Inferior parietal cortex (tissue), 1 donor: ENCODE measurements around the gene IFI27L2.

Experiments
- DNase-seq: peaks from one replicate; pipeline ENCODE4 v3.0.0-alpha.2; 2016; ENCODE audit errors: extremely low spot score

Gene IFI27L2

DNA sequence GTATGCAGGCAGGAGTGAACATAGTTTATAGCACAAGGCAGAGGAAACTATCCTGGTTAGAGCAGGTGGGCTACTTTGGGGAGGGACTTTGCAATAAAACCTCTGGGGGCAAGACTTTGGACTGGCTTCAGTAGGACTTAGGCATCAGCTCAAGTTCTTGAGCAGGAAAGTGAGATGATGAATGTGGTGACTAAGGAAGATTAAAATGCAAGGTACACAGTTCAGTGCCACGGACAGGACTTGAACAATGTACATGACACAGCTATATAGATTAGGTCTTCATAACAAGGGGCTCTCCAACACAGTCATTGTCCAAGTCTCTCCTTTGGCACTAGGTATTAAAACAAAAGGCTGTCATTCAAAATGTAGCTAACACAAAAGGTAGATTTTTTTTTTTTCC, 23.3 kb upstream of the IFI27L2 start:
- no peak for DNase-seq

DNA sequence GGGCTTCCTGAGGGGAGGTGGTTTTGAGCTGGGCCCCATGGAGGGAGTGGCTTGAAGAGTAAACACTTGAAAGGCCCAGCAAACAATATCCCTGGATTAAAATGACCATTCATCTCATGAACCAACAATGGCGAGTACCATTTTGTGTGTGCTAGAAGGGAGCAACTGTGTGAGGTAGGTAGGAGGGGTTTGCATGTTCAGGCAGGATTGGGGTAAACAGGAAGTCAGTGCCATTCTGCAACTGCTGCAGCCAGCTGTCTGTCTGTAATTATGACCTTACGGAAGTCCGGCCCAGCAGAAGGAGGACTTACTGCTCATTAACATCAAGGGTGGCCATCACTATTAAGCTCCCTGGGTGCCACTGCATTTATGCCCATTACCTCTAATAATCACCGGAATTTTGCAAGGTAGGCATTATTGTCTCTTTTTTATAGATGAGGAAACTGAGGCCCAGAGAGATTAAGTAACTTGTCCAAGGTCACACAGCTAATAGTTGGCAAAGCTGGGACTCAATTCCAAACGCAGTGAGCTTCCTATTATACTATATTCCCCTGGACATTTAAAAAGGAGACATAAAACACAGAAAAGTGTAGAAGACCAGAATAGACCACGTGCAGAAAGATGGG, 16.6 kb upstream of the IFI27L2 start:
- DNase-seq = no peak

DNA sequence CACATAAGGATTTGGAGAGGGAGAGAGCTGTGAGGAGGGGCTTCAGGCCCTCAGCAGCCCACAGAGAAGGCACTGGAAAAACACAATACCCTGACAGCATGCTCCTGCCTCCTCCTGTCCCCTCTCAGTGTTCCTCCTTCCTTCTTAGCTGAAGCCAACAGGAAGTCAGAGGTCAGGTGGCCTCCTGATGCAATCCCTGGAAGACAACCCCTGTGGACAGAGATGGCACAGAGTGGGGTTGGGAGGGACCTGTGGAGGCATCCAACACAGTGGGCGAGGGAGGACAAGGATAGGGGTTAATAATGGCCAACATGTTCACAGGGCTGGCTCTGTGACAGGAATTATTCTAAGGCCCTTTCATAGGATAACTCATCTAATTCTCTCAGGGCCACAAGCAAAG, 15.4 kb upstream of the IFI27L2 start:
- DNase-seq = no peak

DNA sequence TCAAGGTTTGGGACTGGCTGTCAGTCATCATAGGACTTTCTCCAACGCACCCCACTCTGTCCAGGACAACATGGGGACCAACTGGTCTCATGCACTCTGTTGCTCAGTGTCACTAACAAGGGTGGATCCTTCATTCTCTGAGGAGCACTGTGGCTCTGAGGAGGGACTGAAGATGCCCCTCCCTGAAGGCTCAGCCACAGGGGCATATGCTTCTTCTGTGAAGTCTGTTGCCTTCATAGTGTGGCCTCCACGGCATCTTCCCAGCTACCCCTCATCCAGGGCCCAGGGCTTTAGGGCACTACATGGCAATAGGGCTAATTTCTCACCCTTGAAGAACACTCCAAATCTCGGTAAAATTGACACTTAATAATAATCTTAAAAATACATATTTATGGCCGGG, 14.3 kb upstream of the IFI27L2 start:
- no peak for DNase-seq

DNA sequence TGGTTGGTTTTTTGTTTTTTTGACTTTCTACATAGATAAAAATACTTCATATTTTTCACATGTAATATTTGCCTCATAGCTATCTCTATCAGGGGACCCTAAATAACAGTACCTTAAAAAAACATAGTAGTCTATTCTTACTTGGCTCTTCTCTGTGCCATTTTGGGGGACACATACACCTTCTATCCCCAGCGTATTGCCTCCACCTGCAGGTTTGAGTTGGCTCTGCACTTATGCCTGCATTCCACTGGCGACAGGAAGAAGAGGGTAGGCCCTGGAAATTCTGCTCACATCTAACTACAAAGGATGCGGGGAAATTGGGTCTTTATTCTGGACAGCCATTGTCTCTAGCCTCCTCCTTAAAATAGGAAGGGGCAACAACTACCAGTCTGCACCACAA, 13.8 kb upstream of the IFI27L2 start:
- DNase-seq = no peak

DNA sequence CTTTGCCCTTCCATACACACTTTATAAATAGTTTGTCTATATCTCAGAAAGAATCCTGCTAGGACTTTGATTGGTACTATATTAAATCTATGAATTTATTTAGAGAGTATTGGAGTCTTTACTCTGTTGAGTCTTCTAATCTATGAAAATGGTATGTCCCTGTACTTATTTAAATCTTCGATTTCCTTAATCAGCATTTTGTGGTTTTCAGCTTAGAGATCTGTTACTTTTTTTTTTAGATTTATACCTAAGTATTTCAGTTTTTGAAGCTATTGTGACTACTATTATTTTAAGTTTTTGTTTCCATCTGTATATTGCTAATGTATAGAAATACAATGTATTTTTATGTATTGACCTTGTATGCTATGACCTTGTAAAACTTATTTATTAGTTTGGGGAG, 13.4 kb upstream of the IFI27L2 start:
- DNase-seq = no peak

DNA sequence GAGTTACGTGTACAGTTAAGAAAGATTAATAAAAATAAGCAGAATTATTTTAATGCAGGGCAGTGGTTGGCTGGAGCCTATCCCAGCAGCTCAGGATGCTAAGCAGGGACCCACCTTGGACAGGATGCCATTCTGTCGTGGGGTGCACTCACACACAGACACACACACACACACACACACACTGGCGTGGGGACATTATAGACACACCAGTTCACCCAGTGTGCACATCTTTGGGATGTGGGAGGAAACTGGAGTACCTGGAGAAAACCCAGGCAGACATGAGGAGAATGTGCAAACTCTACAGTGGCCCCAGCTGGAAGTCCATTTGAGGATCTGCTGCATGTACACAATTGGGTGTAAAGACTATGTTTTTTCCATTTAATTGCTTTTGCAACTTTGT, 12.8 kb upstream of the IFI27L2 start:
- DNase-seq = no peak

DNA sequence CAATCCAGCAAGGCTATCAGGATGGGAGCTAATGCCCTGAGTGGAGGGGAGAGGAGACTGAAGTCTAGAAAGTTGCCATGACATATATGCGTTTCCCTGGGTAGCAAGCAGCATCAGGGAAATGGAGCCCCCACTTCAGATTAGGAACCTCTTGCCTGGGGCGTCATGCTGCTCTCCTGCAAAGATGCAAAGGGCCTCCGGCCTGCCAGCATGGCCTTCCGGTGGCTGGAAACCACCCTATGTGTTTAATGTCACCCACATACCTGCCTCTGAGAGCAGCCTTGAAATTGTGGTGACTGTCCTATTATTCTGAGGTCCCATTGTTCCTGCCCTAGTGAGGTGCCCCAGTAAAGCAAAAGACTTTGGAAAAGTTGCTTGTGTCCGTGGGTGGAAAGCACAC, 10.0 kb upstream of the IFI27L2 start:
- no peak for DNase-seq

DNA sequence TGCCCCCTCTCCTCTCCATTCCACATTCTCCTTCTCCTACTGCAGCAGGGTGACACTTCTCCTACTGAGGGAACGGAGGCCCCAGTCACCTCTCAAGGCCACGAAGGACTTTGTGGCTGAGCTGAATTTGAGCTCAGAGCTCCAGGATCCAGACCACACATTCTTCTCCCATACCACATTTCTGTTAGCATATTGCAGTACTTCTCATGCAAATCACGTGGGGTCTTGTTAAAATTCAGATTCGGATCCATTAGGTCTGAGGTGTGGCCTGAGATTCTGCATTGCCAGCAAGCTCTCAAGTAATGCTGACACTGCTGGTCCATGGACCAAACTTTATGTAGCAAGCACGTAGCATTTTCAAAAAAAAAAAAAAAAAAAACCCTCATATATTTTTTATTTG, 9.6 kb upstream of the IFI27L2 start:
- DNase-seq = no peak

DNA sequence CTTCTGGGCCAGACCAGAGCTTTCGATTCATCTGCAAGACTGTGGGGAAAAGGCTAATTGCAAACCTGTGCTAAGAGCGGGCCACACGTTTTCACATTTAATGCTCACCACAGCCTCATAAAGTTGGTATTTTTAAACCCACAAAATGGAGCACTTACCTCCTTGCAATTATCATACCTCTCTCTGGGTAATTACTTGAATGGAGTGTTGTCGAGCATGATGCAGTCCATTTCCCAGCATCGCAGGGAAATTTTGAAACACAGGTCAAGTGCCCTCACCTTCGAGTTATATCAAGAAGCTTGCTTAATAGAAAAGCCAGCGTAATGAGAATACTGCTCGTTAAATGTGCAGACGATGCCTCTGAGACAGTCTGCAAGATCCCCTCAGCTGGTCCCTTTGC, 8.8 kb upstream of the IFI27L2 start:
- DNase-seq = no peak

DNA sequence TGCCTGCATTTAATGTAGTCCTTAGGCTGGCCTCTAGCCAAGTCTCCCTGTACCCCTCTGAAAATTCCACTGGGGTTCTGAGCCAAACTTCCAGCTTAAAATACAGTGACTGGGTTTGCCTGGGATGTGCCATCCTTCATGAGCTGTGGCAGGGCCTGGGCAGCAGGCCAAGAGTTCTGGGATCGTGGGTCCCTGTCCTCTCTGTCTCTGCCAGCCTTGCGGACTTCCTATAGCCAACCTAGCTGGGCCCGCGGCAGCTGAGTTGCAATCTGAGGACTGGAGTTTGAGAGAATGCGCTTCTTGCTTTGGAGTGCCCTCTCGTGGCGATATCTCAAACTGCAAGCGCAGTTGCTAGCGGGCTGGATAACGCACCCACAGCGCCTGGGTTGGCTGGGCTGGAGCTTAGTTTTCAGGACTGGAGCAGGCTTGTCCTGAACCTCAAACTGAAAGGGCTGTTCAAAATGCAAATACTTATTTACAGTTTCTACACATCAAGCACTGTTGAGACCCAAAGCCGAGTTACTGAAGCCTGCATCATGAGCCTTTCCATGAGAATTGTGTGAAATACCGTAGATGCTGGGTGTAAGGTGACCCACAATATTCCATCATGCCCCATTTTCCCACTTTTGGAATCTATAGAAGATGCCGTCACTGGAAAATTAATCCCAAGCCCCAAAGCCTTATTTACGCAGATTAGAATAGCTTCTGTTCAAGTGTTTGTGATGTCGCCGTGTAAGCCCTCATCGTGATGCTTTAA, 7.3 kb upstream of the IFI27L2 start:
- peak; percentile 96 for DNase-seq

DNA sequence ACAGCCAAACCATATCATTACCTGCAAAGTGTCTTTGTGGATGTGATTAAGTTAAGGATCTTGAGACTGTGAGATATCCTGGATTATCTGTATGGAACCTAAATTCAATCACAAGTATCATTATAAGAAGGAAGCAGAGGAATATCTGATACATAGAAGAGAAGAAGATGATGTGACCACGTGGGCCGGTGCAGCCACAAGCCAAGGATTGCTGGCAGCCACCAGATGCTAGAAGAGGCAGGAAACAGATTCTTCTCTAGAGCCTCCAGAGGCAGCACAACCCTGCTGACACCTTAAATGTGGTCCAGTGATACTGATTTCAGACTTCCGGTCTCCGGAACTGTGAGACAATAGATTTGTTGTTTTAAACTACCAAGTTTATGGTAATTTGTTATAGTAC, 6.1 kb upstream of the IFI27L2 start:
- DNase-seq = no peak

DNA sequence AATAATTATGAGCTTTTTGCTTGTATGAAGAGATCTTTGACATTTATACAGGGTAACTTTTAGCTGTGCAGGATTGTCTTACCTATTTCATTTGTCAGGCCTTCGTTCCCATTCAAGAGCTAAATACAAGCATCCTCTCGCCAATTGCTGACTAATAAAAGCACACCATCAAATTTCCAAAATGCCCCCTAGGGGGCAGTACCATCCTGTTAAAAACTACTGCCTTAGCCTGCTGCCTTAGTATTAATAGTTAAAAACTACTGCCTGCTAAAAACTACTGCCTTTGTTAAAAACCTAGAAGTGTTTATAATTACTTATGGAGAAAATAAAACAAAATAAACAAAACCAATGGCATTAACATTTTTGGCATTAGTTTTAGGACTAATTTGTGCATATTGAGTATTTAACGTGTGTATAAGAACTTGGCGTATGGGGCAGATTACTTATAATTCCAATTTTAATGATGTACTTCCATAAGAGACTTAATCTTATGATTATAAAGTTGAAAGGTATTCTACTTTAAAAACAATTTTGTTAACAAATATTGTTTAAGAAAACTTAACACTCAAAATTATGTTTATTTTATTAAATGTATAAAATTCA, 3.0 kb upstream of the IFI27L2 start:
- DNase-seq = peak; percentile 93

DNA sequence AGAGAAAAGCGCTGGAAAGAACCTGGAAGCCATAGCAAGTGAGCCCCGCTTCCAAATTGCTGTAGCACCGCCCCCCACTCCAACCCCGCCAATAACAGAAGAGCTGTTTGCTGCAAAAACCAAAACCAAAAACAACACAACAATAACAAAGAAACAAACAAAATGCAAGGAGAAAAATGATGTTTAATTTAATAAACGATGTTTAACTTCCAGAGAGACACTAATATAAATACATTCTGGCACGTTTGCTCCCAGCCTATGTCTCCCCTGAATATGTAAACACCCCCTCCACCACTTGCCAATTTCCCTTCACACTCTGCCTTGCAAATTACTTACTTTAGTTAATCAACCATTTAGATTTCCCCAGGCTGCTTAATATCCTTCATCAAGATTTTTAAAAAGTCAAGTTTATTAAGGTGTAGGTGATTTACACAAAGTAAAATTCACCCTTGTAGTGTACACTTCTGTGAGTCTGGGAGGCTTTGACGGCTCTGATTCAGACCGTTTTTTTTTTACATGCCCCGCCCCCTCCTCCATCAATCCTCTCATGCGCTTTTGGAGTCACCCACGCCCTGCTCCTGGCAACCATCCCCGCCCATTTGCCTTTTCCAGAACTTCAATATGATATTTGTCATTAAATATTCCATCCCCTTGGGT, 482 bp upstream of the IFI27L2 start:
- DNase-seq = peak; percentile 45

DNA sequence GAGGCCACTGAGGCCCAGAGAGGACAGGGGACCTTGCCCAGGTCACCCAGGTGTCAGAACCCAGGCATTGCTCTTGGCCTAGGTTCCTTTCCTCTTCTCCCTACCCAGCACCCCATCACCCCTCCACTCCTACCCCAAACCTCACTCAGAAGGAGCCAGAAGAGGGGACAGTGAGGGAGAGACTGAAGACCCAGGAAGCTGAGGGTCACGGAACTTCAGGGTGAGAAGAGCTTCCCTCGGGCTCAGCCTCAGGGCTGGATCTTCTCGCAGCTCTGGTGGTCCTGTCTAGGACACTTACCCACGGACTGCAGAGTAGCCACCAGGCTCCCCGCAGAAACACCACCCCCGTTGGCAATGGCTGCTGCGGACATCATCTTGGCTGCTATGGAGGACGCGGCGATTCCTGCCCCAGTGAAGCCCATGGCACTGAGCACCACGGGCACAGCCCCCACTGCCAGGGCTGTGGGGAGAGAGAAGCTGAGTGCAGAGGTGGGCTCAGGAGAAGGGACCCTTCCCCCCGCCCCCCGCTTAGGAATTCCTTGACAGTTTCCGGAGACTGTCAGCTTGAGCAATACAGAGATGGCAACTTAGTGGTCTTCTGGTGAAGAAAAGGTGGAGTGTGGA, 1.1 kb downstream of the IFI27L2 start:
- no peak for DNase-seq

DNA sequence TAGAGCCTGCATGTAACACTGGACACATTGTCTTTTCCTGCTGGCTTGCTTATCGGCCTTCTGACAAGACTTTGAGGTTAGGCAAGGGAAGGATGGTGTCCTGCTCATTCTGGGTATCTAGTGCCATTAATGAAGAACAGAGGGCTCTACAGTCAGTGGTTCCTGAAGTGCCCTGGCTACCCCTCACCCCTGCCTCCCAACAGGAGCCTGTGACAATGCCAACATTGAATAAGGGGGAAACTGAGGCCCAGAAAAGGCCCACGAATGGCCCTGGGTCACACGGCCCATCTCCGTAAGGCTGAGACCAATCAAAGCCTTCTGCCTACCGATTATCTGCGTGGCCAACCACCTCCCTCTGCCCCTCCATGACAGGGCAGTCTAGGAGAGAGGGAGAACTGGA, 2.1 kb downstream of the IFI27L2 start:
- no peak for DNase-seq

DNA sequence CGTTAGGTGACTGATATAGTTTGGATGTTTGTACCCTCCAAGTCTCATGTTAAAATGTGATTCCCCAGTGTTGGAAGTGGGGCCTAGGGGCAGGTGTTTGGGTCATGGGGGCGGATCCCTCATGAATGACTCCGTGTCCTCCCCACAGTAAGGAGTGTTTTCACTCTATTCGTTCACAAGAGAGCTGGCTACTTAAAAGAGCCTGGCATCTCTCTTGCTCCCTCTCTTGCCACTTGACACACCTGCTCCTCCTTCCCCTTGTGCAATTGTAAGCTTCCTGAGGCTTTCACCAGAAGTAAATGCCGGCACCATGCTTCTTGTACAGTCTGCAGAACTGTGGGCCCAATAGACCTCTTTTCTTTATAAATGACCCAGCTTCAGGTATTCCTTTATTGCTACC, 2.6 kb downstream of the IFI27L2 start:
- no peak for DNase-seq

DNA sequence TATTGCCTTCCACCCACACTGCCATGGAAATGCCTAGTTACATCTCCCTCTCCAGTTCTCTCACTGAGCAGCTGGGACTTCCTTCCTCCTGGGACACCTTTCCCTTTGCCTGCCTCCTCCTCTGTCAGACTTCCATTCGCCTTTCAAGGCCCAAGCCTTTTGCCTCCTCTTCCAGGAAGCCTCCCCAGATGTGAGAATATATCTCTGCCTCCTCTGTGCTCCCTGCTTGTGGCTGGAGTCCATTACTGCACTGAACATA, 3.1 kb downstream of the IFI27L2 start:
- no peak for DNase-seq

DNA sequence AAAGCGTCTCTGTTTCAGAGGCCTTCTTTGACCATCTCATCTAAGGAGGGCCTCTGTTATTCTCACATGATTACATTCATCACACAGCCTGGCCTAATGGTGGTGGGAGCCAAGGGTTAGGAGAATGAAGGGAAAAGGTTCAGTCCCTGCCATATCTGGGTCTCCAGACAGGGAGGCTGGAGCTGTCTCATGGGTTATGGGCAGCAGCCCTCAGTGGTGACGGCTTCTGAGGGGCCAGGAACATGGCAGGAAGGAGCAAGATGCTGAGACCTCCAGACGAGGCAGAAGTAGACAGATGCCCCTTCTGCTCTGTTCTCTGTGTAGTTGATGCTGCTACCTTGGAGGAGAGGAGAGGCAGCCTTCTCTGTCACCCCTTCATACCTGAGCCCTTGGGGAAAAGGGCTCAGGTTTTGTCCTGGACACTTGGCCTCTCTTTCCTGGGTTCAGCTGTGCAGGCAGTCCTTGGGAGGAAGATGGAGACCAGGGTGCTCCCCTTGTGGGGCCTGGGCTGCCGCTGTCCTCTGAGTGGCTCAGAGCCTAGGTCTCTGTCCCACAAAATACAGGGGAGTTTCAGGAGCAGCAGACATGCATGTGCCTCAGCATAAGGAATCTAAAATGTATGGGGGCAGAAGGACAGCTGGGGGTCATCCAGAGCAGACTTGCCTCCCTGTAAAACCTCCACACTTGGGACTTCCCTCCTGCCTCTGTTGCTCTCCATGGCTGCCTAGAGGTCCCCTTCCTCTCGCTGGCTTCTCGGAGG, 3.6 kb downstream of the IFI27L2 start:
- no peak for DNase-seq

DNA sequence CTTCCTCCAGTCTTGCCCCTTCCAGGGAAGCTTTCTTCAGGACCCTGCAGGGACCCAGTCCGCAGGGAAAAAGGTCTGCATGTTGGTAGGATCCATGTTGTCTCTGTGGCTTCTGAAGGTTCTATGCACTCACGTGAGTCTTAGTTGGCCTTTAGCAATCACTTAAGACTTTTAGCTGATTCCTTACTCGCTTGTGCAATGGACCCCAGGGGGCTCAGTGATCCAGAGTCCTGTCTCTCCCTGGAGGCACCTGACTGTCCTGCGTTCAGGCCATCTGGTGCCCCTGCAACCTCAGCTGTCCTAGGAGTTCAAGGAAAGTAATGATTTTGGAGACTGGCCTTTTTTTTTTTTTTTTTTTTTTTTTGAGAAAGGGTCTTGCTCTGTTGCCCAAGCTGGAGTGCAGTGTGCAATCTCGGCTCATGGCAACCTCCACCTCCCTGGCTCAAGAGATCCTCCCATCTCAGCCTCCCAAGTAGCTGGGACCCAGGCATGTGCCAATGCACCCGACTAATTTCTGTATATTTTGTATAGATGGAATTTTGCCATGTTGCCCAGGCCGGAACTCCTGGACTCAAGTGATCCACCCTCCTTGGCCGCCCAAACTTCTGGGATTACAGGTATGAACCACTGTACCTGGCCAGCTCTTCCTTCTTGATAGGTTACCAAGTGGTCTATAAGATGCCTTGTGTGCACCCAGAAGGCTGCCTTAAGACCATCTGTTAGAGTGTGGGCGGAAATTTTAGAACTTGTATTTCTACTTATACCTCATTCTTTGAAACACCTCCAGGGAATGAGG, 4.6 kb downstream of the IFI27L2 start:
- DNase-seq = peak; percentile 32

DNA sequence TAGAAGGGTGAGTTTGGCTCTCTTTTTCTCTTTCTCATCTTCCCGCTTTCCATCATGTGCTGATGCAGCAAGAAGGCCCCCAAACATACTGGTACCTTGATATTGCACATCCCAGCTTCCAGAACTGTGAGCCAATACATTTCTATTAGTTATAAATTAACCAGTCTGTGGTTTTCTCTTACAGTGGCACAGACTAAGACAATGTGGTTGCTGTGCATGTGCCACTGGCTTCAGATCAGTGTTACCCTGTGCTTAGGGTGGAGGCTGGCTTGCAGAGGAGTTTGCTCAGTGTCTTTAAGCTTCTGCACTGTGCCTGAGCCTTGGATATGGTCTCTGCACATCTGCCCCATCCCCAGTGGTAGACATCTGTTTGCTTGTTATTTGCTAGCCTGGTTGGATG, 5.5 kb downstream of the IFI27L2 start:
- DNase-seq = no peak
